GM19238 (cell line): ENCODE results near the gene LIPI.
A peak's percentile ranks its signal among the peaks of the same experiment; 100 is the strongest.
"Not testable (repeated sequence)": the region's sequence is repeated elsewhere in the genome, so short reads cannot be mapped to it uniquely, and the experiment has no call there.

Source experiments
- DNase-seq: peaks from one replicate; pipeline ENCODE4 v3.0.0; 2011; ENCODE audit warnings: low spot score; ENCODE audit not compliant: insufficient read length

The LIPI gene

GRCh38 chr21:14210738-14211137 is at the start of gene LIPI:
Gene LIPI, minus strand, starts transcription at chr21:14210955. Its CDS starts 110 bp downstream, at chr21:14210845.
- DNase-seq: no peak

- no peak for DNase-seq
These were observed 49.5 kb upstream of the LIPI start for GRCh38 chr21:14260174-14260764.

GRCh38 chr21:14259747-14260146 is 49.0 kb upstream of the LIPI start:
- DNase-seq: no peak

DNA sequence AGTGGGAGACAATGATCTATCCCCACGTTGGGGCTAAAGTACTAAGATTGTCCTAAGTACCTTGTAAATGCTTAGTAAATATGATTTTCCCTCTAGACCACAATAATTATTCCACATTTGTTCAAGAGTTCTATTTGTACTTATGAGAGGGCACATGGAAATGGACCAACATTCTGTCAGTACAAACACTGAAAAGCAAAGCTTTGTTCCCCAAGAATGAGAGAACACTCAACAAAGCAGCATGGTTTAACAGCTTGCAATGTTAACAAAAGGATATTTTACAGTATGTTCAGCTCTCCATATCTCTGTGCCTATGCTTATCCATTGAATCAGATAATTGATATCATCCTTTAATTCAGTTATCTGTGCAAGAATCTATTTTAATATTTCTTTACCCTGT is 40.6 kb upstream of the LIPI start:
- no peak for DNase-seq

- DNase-seq: no peak
These were observed 35.0 kb upstream of the LIPI start for GRCh38 chr21:14245711-14246110.

- no peak for DNase-seq
These were observed 34.2 kb upstream of the LIPI start for GRCh38 chr21:14244911-14245310.

DNA sequence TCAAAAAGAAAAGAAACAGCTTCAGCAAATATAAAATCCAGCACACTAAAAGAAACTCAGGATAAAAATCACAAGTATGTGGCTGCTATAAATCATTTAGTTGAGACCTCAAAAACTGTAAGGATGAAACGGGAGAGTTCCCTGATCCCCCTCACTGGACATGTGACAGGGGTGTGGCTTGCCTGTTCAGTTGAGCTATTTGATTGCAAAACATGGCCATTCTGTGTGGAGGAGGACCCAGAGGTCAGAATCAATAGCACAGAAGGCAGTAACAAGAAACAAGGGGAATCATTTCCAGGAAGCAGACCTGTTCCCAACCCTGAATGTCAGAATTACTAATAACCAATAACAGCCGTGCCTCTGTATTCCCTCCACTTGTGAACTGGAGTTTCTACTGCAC is 33.1 kb upstream of the LIPI start:
- no peak for DNase-seq

GRCh38 chr21:14243461-14243860 is 32.7 kb upstream of the LIPI start:
- DNase-seq: no peak

DNA sequence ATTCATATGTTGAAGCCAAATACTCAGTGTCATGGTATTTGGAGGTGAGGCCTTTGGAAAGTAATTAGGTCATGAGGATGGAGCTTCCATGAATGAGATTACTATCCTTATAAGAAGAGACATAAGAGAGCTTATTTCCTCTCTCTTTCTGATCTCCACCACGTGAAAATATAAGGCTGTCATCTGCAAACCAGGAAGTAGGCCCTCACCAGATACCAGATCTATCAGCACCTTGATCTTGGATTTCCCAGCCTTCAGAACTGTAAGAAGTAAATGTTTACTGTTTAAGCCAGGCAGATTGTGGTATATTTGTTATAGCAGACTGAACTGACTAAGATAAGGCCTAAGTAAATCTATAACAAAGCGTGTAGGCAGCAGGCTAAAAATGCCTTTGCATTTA is 30.5 kb upstream of the LIPI start:
- DNase-seq: no peak

GRCh38 chr21:14239281-14239680 is 28.5 kb upstream of the LIPI start:
- DNase-seq: no peak

DNA sequence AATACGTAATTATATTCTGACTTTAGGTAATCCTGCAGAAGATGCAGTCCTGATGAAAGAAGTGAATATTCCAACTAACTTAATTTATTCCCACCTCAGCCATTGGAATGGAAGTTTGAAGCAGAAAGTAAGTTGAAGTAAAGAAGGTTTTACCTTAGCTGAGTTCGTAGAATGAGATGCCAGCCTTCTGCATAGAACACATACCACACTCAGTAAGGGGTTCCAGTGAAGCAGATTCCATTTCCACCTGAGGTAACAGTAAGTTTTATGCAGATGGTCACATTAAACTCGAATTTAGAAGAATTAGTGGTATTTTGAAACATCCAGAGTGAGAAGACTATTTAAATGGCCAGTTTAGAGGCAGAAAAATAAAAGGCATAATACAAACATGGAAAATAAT is 25.4 kb upstream of the LIPI start:
- no peak for DNase-seq

DNA sequence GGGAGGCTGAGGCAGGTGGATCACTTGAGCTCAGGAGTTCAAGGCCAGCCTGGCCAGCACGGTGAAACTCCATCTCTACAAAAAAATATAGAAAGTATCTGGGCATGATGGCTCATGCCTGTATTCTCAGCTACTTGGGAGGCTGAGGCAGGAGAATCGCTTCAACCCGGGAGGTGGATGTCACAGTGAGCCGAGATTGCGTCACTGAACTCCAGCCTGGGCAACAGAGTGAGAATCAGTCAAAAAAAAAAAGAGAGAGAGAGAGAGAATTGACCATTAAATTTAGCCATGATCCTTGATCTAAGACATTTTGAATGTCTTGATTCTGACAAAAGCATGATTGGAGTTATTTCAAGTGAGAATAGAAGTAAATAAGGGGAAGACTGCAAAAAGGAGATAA is 24.3 kb upstream of the LIPI start:
- DNase-seq: no peak

DNA sequence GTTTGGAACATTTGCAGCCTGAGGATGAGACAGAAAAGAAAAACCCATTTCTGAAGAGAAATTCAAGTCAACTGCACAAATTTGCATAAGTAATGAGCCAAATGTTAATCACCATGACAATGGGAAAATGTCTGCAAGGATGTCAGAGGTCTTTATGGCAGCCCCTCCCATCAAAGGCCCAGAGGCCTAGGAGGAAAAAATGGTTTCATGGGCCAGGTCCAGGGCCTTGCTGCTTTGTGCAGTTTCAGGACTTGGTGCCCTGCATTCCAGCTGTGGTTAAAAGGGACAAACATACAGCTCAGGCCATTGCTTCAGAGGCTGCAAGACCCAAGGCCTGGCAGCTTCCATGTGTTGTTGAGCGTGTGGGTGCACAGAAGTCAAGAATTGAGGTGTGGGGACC is 18.6 kb upstream of the LIPI start:
- DNase-seq: no peak

DNA sequence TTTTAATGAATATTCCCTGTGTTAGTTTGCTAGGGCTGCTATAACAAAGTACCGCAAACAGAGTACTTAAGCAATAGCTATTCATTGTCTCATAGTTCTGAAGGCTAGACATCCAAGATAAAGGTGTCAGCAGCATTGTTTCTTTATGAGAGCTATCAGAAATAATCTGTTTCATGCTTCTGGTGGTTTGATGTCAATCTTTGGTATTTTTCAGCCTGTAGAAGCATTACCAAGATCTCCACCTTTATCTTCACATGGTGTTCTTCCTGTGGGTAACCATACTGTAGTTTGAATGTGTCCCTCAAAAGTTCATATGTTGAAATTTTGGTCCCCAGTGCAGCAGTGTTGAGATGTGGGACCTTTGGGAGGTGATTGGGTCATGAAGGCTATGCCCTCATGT is 12.6 kb upstream of the LIPI start:
- DNase-seq: no peak

DNA sequence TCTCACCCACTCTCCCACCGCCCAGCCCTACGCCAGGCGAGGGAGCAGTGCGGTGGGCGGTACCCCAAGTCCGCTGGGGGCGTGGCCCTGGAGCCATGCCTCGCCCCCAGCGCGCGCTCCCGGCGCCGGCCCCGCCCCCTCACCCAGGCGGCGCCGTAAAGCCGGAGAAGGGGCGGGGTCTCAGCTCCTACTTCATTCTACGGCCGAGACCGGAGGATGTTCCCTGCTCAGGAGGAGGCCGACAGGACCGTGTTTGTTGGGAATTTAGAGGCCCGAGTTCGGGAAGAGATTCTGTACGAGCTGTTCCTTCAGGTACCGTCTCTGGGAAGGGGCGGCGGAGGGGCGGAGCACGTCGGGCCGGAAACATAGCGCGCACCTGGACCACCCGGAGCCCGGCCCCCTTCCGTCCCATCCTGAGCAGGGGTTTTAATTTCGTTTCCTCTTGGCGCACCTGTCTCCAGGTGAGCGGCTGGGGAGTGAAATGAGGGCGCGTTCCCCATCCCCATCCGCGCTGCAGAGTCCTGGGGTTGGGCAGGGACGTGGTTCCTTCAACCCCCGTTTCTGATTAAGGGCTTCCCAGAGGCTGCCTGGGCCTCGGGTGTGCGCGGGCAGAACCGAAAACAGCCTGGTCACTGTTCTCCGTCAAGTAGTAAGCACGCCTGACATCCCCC is 5.4 kb upstream of the LIPI start, which contains the start of gene RBM11:
TSS of gene RBM11 (plus strand) at position 187 of the 671 bp plus-strand sequence. CDS start at position 217, 30 bp downstream.
- peak; percentile 12 for DNase-seq

GRCh38 chr21:14213164-14213563 is 2.4 kb upstream of the LIPI start:
- DNase-seq: no peak

DNA sequence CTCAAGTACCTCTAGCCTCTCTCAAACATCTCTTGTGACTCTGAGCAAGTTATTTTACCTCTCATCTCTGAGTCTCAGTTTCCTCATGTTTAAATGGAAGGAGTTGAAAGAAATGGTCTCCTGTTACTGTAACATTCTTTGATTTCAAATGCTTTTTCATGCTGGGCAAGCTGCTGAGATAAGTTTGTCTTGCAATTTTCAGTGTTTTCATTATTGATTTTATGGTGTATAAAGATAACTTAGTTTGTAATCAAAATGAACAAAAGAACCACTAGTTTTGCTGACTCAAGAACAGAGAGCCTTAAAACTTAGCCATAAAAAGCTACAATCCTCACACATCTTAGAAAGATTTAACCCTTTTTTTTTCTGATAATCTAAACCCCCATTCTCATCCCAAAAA is 4.5 kb downstream of the LIPI start:
- no peak for DNase-seq

DNA sequence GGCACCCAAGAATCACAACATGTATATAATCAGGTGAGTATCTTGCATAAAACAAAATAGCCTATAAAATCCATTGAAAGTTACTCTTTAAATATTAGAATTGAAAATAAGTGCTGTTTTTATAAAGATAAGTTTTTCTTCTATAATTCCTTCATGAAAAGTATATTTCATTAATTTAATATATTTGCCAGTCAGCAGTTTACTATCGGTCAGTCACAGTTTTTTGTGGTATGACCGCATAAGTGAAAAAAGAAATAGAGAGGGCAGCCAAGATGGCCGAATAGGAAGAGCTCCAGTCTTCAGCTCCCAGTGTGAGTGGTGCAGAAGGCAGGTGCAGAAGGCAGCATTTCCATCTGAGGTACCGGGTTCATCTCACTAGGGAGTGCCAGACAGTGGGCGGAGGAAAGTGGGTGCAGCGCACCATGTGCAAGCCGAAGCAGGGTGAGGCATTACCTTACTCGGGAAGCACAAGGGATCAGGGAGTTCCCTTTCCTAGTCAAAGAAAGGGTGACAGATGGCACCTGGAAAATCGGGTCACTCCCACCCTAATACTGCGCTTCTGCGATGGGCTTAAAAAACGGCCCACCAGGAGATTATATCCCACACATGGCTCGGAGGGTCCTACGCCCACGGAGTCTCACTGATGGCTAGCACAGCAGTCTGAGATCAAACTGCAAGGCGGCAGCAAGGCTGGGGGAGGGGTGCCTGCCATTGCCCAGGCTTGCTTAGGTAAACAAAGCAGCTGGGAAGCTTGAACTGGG is 44.1 kb downstream of the LIPI start:
- not testable (repeated sequence) for DNase-seq

- DNase-seq: no peak
These were observed 66.8 kb downstream of the LIPI start for GRCh38 chr21:14143999-14144398.

- DNase-seq: no peak
These were observed 86.5 kb downstream of the LIPI start for GRCh38 chr21:14124266-14124665.

DNA sequence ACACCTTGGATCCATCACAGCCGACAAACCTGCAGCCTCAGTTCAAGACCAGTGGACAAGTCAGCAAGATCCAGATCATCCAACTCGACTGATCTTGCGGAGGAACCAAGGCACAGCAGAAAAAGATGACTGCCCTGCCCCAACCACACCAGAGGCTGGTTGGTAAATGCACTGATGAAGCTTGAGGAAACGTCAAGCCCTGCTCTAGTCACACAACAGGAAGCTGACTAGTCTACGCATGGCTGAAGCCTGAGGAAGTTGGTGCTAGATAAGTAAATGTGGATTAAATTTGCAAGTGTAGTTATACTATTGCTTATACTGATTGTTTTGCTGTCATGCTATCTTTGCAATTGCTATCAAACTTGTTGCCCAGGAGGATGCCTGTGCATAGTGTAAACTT is 89.0 kb downstream of the LIPI start:
- DNase-seq: no peak

DNA sequence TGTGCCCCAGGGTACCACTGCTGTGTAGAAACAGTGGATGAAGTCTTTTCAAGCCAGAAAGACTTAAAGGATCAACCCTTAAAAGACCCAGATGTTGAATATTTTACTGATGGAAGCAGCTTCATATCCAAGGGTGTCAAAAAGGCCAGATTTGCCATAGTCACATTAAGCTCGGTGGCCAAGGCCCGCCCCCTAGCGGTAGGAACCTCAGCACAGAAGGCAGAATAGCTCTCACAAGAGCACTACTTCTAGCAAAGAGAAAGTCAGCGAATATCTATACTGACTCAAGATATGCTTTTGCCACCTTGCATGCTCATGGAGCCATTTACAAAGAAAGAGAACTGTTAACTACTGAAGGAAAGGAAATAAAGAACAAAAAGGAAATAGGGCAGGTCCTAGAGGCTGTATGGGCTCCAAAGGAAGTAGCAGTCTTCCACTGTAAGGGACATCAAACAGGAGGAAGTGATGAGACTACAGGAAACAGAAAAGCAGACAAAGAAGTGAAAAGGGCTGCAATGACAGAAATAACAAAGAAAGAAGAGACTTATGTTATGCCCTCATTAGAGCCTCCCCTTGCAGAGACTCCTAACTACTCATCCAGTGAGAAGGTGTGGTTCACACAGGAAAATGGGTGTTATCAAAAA is 90.5 kb downstream of the LIPI start:
- DNase-seq: peak; percentile 6
